Smooth muscle cell (in vitro differentiated cells): ENCODE results near the gene RASD1. TPM values are rescaled to one million over a fixed set of nuclear protein-coding genes. Genes with fewer than 3 reads are reported as not detected.

Experiments used
- DNase-seq: peaks from one replicate; lab custom pipeline; 2025; ENCODE audit not compliant: unreplicated experiment; lab: John Stamatoyannopoulos, UW
- H2AFZ ChIP-seq: fragments of 200-600 bp; sonication (generic); 2 replicates; pipeline ENCODE4 v1.6.0; 2016; ENCODE audit warnings: antibody characterized with exemption, low read depth, mild to moderate bottlenecking
- H3F3A ChIP-seq: fragments of 200-600 bp; sonication (generic); 2 replicates; pipeline ENCODE4 v1.6.0; 2017; ENCODE audit warnings: antibody characterized with exemption, low read depth
- H3K27ac ChIP-seq: fragments of 200-600 bp; sonication (generic); 2 replicates; pipeline ENCODE4 v1.5.1; 2016; ENCODE audit warnings: low read depth, mild to moderate bottlenecking
- H3K27me3 ChIP-seq: fragments of 200-600 bp; sonication (generic); 2 replicates; pipeline ENCODE4 v1.6.1; 2016; ENCODE audit warnings: low read depth, mild to moderate bottlenecking
- H3K36me3 ChIP-seq: fragments of 200-600 bp; sonication (generic); 2 replicates; pipeline ENCODE4 v1.5.1; 2016; ENCODE audit warnings: low read depth
- H3K4me1 ChIP-seq: fragments of 200-600 bp; sonication (generic); 2 replicates; pipeline ENCODE4 v1.5.1; 2016; ENCODE audit warnings: low read depth
- H3K4me2 ChIP-seq: fragments of 200-600 bp; sonication (generic); 2 replicates; pipeline ENCODE4 v1.6.0; 2016; ENCODE audit warnings: mild to moderate bottlenecking
- H3K4me3 ChIP-seq: fragments of 200-600 bp; sonication (generic); 2 replicates; pipeline ENCODE4 v1.5.1; 2016; ENCODE audit warnings: mild to moderate bottlenecking
- H3K79me2 ChIP-seq: fragments of 200-600 bp; sonication (generic); 2 replicates; pipeline ENCODE4 v1.6.0; 2016; ENCODE audit warnings: low read depth, mild to moderate bottlenecking
- H3K9ac ChIP-seq: fragments of 200-600 bp; sonication (generic); 2 replicates; pipeline ENCODE4 v1.6.0; 2016; ENCODE audit warnings: low read depth
- H3K9me3 ChIP-seq: fragments of 200-600 bp; sonication (generic); replicated peaks from 2 replicates; pipeline ENCODE4 v1.5.1; 2016; ENCODE audit warnings: low read depth
- H4K20me1 ChIP-seq: fragments of 200-600 bp; sonication (generic); 2 replicates; pipeline ENCODE4 v1.6.0; 2016; ENCODE audit warnings: low read depth
- WGBS: methylation state at CpG from one replicate; pipeline ENCODE4 v1.1.7; 2016; ENCODE audit warnings: low lambda C conversion rate; 5-methylcytosine and 5-hydroxymethylcytosine counted together
- polyA plus RNA-seq: library from polyadenylated mRNA; unstranded; fragments of >200 nt; fragmentation: Nextera tagmentation; extraction: Ambion mirVana; gene quantifications from 2 replicates; pipeline ENCODE4 v1.2.1, GENCODE V29; 2016
- total RNA-seq: library from RNA; depleted of rRNA; stranded (reverse); fragments of >200 nt; gene quantifications from 2 replicates; pipeline ENCODE4 v1.2.3, GENCODE V29; 2014
- TF ChIP-seq, protein P1 (sequence below): fragments of 200-600 bp; sonication (generic); IDR thresholded peaks from 2 replicates; pipeline ENCODE4 v1.5.1; 2017; ENCODE audit warnings: borderline replicate concordance, mild to moderate bottlenecking, antibody characterized with exemption; ENCODE audit not compliant: insufficient read depth, poor library complexity, severe bottlenecking

Gene RASD1
- total and polyA plus RNA-seq, 2 experiments from 2014 or later: 5.0 to 5.7 TPM

DNA sequence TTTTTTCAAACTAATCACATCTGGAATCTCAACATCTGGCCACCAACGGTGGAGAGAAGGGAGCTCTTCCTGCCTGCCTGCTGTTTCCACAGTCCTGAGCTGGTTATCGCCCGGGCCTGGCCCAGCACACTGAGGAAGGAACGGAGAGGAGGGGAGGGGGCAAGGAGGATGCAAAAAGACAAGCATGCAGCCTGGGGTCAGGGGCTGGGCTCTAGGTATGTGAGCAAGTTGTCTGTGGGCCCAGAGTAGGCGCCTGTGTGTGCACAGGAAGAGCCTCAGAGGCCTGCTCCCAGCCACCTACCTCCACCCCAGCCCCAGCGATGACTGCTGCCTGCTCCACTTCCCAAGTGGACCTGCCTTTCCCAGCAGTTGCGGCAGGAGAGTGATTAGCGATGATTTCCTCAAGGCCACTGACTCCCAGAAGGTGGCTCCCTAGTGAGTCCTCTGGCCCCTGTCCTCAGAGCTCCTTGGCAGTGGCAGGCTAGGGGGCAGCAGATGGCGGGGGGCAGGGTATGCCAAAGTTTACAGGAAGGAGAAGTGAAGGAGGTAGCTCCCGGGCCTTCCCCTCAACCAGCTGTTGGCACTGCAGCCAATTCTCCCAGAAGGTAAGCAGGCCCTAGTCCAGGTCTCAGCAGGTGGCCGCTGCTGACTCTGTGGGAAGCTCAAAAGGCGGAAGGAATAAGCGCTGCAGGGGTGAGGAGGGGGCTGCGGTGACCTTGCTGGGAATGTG lies 27.0 kb upstream of the RASD1 start:
- no peak overlapping the region for H2AFZ ChIP-seq
- H3K4me1 ChIP-seq: no peaks in the 10 kb centered on the region
- H3K79me2 ChIP-seq: no peaks in the 10 kb centered on the region
- no peaks in the 10 kb centered on the region for H3F3A ChIP-seq
- TF ChIP-seq, protein P1, sequence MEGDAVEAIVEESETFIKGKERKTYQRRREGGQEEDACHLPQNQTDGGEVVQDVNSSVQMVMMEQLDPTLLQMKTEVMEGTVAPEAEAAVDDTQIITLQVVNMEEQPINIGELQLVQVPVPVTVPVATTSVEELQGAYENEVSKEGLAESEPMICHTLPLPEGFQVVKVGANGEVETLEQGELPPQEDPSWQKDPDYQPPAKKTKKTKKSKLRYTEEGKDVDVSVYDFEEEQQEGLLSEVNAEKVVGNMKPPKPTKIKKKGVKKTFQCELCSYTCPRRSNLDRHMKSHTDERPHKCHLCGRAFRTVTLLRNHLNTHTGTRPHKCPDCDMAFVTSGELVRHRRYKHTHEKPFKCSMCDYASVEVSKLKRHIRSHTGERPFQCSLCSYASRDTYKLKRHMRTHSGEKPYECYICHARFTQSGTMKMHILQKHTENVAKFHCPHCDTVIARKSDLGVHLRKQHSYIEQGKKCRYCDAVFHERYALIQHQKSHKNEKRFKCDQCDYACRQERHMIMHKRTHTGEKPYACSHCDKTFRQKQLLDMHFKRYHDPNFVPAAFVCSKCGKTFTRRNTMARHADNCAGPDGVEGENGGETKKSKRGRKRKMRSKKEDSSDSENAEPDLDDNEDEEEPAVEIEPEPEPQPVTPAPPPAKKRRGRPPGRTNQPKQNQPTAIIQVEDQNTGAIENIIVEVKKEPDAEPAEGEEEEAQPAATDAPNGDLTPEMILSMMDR: no peak
- H3K27ac ChIP-seq: no peak overlapping the region
- H3K4me3 ChIP-seq: no peak overlapping the region
- H3K4me2 ChIP-seq: no peak overlapping the region
- no peaks in the 10 kb centered on the region for H3K9me3 ChIP-seq
- WGBS: 71% methylated on average over 11 of the region's 14 CpGs
- no peak overlapping the region for H3K9ac ChIP-seq
- no peak for DNase-seq
- no peaks in the 10 kb centered on the region for H4K20me1 ChIP-seq
- no peaks in the 10 kb centered on the region for H3K27me3 ChIP-seq
- H3K36me3 ChIP-seq: no peaks in the 10 kb centered on the region

GRCh38 chr17:17520599-17521232 lies 24.5 kb upstream of the RASD1 start:
- TF ChIP-seq, protein P1: no peak
- Histone ChIP-seq H3K4me3 (no peak overlapping the region), H3K27ac (no peak overlapping the region), H3K79me2 (no peaks in the 10 kb centered on the region), H3K27me3 (no peaks in the 10 kb centered on the region), H3K9me3 (no peaks in the 10 kb centered on the region), H3K36me3 (no peaks in the 10 kb centered on the region), H4K20me1 (no peaks in the 10 kb centered on the region), H3K4me1 (peaks cover 1% of the 10 kb centered on the region), H2AFZ (no peak overlapping the region), H3F3A (no peaks in the 10 kb centered on the region), H3K9ac (no peak overlapping the region), H3K4me2 (no peak overlapping the region)
- WGBS: 97% methylated on average over 21 of the region's 22 CpGs
- DNase-seq: no peak

DNA sequence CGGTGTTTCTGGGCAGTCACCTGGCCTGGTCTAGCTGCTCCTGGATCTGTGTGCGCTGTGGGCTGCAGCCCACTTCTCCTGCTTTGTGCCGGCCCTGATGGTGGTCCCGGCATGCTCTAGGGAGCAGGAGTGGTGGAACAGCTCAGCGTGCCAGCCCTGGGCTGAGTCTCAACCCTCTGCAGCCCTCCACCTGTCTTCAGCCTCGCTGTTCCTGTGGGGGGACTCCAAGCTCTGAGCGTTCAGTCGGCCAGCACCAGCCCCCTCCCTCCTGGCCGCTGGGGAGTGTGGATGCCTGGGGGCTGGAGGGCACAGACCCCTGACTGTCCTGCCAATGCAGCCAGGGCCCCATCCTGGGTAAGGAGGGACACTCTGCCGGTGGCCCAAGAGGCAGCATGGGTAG lies 23.7 kb upstream of the RASD1 start:
- no peak for DNase-seq
- H3K36me3 ChIP-seq: no peaks in the 10 kb centered on the region
- H3K9me3 ChIP-seq: no peaks in the 10 kb centered on the region
- H3K4me3 ChIP-seq: no peak overlapping the region
- no peaks in the 10 kb centered on the region for H3K79me2 ChIP-seq
- peaks cover 10% of the 10 kb centered on the region for H3K4me1 ChIP-seq
- no peak overlapping the region for H2AFZ ChIP-seq
- no peaks in the 10 kb centered on the region for H3K27me3 ChIP-seq
- TF ChIP-seq, protein P1: no peak
- H3K4me2 ChIP-seq: no peak overlapping the region
- H3K9ac ChIP-seq: no peak overlapping the region
- WGBS: 95% methylated on average over 10 of the region's 10 CpGs
- H4K20me1 ChIP-seq: peaks cover 4% of the 10 kb centered on the region
- no peak overlapping the region for H3K27ac ChIP-seq
- H3F3A ChIP-seq: no peaks in the 10 kb centered on the region
